ENCODE results near the gene FCN1. TPM values are rescaled to one million over a fixed set of nuclear protein-coding genes. Genes with fewer than 3 reads are reported as not detected.

The FCN1 gene
- total and polyA plus RNA-seq, 10 donors = 5.2 to 209 (median 44.9) TPM

- WGBS, 5 donors = 71 to 88% (median 86%) methylated on average over 8 of the region's 8 CpGs
- no peaks in the 10 kb centered on the region for H3K36me3 ChIP-seq
- H3K4me1 ChIP-seq = peaks cover 0 to 9% (median 0%) of the 10 kb centered on the region in 6 donors
- intact Hi-C loops (cut with DNase I; ENCODE audit: low total_unique reads) = no loop called here
- peaks cover 0 to 62% (median 0%) of the 10 kb centered on the region in 7 donors for H3K27me3 ChIP-seq (replicated peaks in 1 of 7)
- TF ChIP-seq CTCF (IDR thresholded peaks at IDR 0.05 in 8 of 11, conservative IDR thresholded peaks at IDR 0.05 in 3 of 11) (no peak), POLR2AphosphoS5 (IDR thresholded peaks at IDR 0.05) (no peak), POLR2A (IDR thresholded peaks at IDR 0.05) (no peak)
- H3K27ac ChIP-seq = no peak overlapping the region
- no peak overlapping the region for H3K4me3 ChIP-seq
- H3K9me3 ChIP-seq = no peaks in the 10 kb centered on the region
- no peak for DNase-seq
These were observed 33.2 kb downstream of the FCN1 start for GRCh38 chr9:134884492-134884891.

GRCh38 chr9:134883040-134883782 lies 34.5 kb downstream of the FCN1 start:
- intact Hi-C loops (cut with DNase I; ENCODE audit: low total_unique reads) = no loop called here
- H3K4me1 ChIP-seq = peaks cover 0 to 9% (median 0%) of the 10 kb centered on the region in 6 donors
- no peaks in the 10 kb centered on the region for H3K36me3 ChIP-seq
- WGBS, 5 donors = 86 to 96% (median 88%) methylated on average over 13 to 18 of the region's 18 CpGs
- H3K27ac ChIP-seq = no peak overlapping the region
- H3K27me3 ChIP-seq (replicated peaks in 1 of 7) = peaks cover 0 to 54% (median 0%) of the 10 kb centered on the region in 7 donors
- no peaks in the 10 kb centered on the region for H3K9me3 ChIP-seq
- no peak overlapping the region for H3K4me3 ChIP-seq
- no peak for DNase-seq
- TF ChIP-seq POLR2AphosphoS5 (IDR thresholded peaks at IDR 0.05) (no peak), CTCF (IDR thresholded peaks at IDR 0.05 in 8 of 11, conservative IDR thresholded peaks at IDR 0.05 in 3 of 11) (no peak), POLR2A (IDR thresholded peaks at IDR 0.05) (no peak)

GRCh38 chr9:134882204-134882785 lies 35.4 kb downstream of the FCN1 start:
- no peaks in the 10 kb centered on the region for H3K4me1 ChIP-seq
- no peaks in the 10 kb centered on the region for H3K9me3 ChIP-seq
- 68 to 97% (median 84%) methylated on average over 3 of the region's 3 CpGs for WGBS, 5 donors
- intact Hi-C loops (cut with DNase I; ENCODE audit: low total_unique reads) = no loop called here
- no peak for TF ChIP-seq POLR2AphosphoS5 (IDR thresholded peaks at IDR 0.05)
- TF ChIP-seq CTCF (IDR thresholded peaks at IDR 0.05 in 8 of 11, conservative IDR thresholded peaks at IDR 0.05 in 3 of 11) = no peak
- no peak for TF ChIP-seq POLR2A (IDR thresholded peaks at IDR 0.05)
- H3K4me3 ChIP-seq = no peak overlapping the region
- DNase-seq = no peak
- no peak overlapping the region for H3K27ac ChIP-seq
- H3K36me3 ChIP-seq = no peaks in the 10 kb centered on the region
- H3K27me3 ChIP-seq (replicated peaks in 1 of 7) = peaks cover 0 to 45% (median 0%) of the 10 kb centered on the region in 7 donors

DNA sequence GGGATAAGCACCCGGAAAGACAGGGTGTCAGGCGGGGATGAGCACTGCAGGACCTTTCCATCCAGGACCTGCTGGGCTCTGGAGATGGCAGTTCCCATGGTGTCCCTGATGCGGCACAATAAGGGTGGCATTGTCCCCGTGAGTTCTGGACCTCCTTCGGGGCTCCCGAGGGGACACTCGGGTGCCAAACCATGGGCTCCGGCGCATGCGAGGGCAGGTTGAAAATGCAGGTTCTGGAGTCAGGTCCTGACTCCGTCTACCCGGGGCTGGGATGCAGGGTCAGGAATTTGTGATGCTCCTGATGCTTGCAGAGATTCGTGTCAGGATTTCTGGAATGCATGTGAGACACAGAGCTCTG lies 36.4 kb downstream of the FCN1 start:
- Histone ChIP-seq H3K4me1 (no peaks in the 10 kb centered on the region), H3K36me3 (no peaks in the 10 kb centered on the region), H3K27ac (no peak overlapping the region), H3K9me3 (no peaks in the 10 kb centered on the region), H3K4me3 (no peak overlapping the region), H3K27me3 (replicated peaks in 1 of 7) (peaks cover 0 to 37% (median 0%) of the 10 kb centered on the region in 7 donors)
- TF ChIP-seq CTCF (IDR thresholded peaks at IDR 0.05 in 8 of 11, conservative IDR thresholded peaks at IDR 0.05 in 3 of 11) (no peak), POLR2AphosphoS5 (IDR thresholded peaks at IDR 0.05) (no peak), POLR2A (IDR thresholded peaks at IDR 0.05) (no peak)
- WGBS, 5 donors = 91 to 96% (median 93%) methylated on average over 12 to 13 of the region's 13 CpGs
- intact Hi-C loops (cut with DNase I; ENCODE audit: low total_unique reads) = no loop called here
- no peak for DNase-seq

Data from spleen (tissue), 11 donors.